WTC11 (cell line): Measurements from ENCODE around the gene ERF.

ENCODE experiments used
- CTCF ChIP-seq: fragments of 200-600 bp; IDR thresholded peaks from 2 replicates; pipeline ENCODE4 v1.8.0; 2022; ENCODE audit warnings: antibody characterized with exemption
- MYBL2 ChIP-seq: sonication (generic); formaldehyde crosslinking; IDR thresholded peaks from 2 replicates; pipeline ENCODE4 v1.8.1; 2023; ENCODE audit warnings: mild to moderate bottlenecking, moderate library complexity, missing genetic modification reagents
- ZBTB43 ChIP-seq: sonication (generic); formaldehyde crosslinking; IDR thresholded peaks from 2 replicates; pipeline ENCODE4 v1.8.1; 2023; ENCODE audit warnings: mild to moderate bottlenecking, missing genetic modification reagents
- ZNF138 ChIP-seq: sonication (generic); formaldehyde crosslinking; conservative IDR thresholded peaks from 2 replicates; pipeline ENCODE4 v1.8.1; 2022; ENCODE audit warnings: mild to moderate bottlenecking, moderate library complexity, missing genetic modification reagents

- no peak for TF ChIP-seq ZNF138
- no peak for TF ChIP-seq MYBL2
- no peak for TF ChIP-seq ZBTB43 (CRISPR knock-in tag)
- no peak for TF ChIP-seq CTCF
Measured at GRCh38 chr19:42303876-42304275, 48.9 kb upstream of the ERF start.
